GM19468 (cell line): ENCODE results near the gene FAM107A.

Experiments used
- ATAC-seq: cut with Tn5 transposase; IDR thresholded peaks from one replicate; pipeline ENCODE4 v1.9.1; 2021; ENCODE audit warnings: mild to moderate bottlenecking, moderate library complexity, moderate number of reproducible peaks; ENCODE audit not compliant: unreplicated experiment; ENCODE audit errors: extremely low read depth

FAM107A gene

GRCh38 chr3:58569287-58570001, 7.7 kb downstream of the FAM107A start:
- ATAC-seq = no peak

GRCh38 chr3:58568572-58569286, 8.5 kb downstream of the FAM107A start:
- no peak for ATAC-seq

DNA sequence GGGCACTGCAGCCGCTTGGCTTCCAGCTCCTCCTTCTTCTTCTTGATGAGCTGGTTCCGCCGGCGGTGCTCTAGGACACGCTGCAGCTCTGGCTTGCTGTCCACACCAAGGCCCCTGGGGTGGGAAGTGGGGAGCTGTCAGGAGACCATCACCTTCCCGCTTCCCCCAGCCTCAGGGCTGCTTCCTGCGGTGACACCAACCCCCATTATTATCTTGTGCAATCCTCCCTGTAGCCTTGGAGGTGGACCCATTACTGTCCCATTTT, 10.0 kb downstream of the FAM107A start:
- ATAC-seq = no peak

DNA sequence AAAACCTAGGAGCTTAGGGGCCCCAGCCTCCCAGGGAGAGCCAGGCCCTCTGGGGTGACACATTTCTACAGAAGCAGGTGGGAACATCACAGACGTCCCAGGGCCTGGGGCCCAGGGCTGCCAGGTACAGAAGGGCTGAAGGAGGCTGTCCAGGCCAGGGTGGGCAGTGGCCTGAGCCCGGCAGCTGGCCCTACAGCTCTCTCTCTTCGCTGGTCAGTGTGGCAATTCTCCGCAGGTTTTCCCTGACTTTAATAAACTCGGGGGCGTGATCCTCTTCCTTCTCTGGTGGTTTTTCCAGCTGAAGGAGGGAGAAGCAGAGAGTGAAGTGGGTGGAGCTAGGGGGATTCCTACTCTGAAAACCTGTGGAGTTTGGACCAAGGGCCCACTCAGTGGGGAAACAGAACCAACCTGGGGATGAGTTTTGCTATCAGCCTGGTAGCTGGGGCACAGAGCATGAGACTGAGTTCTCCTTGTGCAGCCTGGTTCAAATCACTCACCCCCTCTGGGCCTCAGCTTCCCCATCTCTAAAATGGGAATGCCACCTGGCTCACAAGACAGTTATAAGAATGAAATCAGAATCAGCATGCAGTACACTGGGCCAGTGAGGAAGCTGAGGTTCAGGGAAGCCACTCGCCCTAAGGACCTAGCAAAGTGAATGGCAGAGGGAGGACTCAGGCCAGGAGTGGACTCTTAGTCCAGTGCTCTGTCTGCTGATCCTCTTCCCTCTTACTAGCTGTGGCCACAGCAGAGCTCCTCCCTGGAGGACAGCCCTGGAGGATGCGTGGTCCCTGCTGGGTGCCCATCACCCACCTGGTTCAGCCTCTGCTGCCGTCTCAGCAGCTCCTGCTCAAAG, 10.6 kb downstream of the FAM107A start:
- no peak for ATAC-seq

DNA sequence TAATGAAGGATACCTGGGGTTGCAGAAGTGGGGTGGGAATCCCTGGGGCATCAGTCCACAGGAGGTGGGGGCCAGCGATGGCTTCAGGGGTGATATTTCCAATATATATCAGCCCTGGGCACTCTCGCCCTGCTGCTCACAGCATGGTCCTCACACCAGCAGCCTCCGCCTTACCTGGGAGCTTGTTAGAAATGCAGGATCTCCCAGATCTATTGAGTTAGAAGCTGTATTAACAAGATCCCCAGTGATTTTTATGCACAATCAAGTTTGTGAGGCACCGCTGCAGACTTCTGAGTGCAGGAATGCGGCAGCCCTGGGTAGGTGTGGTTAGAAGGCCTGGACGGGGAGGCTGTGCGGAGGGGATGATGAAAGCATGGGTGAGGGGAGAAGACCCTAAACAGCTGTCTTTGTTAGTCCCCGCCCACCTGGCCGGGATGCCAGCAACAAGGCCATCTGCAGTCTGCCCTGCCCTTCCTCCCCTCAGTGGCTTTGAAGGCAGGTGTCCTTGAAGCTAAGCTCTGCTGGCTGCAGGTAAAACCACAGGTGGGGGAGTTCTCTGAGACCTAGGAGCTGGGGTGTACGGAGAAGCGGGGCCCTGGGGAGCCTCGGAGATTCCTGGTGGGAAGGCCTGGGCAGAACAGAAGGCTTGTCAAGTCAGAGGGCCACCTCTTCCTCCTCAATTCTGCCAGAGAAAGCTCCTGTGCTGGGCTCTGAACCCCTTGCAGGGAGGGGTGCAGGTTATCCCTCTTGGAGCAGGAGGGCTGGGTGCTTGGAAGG, 11.4 kb downstream of the FAM107A start:
- no peak for ATAC-seq

GRCh38 chr3:58564456-58565160, 12.6 kb downstream of the FAM107A start:
- no peak for ATAC-seq

DNA sequence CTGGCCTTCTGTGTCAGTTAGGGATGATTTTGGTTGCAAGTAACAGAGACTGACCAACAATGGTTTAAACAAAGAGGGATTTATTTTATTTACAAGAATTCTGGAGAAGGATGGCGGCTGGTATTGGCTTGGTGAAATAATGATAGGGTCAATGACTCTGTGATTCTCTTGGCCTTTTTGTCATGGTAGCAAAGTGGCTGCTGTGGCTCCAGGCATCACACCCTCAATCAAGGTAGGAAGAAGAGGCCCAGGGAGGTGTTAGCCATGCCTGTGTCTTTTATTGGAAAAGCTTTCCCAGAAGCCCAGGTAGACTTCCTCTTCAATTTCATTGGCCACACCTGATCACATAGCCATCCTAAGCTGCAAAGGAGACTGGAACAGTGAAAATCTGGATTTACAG, 13.1 kb downstream of the FAM107A start:
- no peak for ATAC-seq

- ATAC-seq = no peak
These were observed 13.7 kb downstream of the FAM107A start for GRCh38 chr3:58563386-58564035.

DNA sequence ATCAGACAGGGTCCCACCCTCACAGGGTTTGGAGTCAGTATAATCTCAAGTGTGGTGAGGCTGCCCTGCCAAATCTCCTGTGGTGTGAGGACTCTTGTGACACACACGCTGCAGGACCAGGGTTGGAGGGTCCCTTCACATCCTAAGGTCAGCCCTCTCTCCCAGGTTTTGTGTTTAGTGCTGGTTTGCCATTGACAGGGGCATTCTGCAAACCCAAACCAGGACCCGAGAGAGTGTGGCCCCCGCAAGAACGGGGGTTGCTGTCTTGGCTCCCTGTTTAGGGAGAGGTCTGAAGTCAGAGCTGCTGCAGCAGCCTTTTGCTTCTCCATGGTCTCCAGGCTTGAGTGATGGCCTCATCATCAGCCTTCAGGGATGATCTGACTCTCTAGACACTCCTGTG, 14.7 kb downstream of the FAM107A start:
- ATAC-seq = no peak

- no peak for ATAC-seq
These were observed 16.4 kb downstream of the FAM107A start for GRCh38 chr3:58560771-58561311.

DNA sequence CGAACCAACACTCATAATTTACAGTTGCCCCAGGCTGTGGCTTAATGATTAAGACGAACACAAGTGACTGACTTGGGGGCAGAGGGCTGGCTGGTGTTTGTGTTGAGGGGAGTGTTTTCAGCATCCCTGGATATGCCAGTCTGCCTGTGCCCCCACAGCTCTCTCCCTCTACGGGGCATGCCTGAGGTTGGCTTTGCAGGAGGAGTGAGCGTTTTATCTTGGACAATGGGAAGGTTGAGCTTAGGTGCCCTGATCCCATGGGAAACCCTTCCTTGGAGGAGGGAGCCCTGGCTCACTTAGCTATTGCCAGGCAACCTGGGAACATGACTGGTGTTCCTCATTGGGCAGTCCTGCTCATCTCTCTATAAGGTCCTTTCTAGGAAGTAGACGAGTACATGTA, 17.6 kb downstream of the FAM107A start:
- ATAC-seq = no peak

GRCh38 chr3:58557491-58557890, 19.7 kb downstream of the FAM107A start:
- no peak for ATAC-seq

GRCh38 chr3:58556761-58557221, 20.4 kb downstream of the FAM107A start:
- no peak for ATAC-seq

DNA sequence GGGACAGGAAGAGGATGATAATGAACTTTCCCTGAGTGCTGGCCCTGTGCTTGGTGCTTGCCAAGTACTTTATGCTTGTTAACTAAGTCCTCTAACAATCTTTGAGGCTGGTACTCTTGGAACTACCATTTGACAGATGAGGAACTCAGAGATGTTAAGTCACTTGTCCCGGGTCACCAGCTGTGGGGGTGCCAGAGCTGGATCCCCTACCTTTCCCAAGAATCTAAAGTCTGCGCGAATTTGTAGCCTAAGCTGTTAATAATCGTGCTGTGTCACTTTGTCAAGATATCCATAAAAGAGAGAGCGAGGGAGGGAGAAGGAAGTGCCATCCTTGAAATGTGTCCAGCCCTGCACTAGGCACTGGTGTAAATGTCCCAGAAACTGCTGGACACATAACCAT, 21.2 kb downstream of the FAM107A start:
- no peak for ATAC-seq

DNA sequence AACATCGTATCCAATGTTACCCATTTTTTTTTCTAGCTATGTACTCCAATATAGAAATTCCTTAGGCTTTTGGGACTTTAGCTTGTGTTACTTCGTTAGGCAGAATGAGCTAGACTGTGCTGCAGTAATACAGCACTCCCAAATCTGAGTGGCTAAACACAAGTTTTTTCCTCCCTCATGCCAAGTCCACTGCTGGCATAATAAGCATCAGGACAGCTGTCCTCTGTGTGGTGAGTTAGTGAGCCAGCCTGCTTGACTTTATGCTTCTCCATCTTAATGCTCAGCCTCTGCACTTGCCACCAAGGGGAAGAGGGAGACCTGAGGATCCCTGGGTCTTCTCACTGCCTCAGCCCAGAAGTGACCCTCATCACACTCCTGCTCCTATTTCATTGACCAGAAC, 22.0 kb downstream of the FAM107A start:
- ATAC-seq = no peak

DNA sequence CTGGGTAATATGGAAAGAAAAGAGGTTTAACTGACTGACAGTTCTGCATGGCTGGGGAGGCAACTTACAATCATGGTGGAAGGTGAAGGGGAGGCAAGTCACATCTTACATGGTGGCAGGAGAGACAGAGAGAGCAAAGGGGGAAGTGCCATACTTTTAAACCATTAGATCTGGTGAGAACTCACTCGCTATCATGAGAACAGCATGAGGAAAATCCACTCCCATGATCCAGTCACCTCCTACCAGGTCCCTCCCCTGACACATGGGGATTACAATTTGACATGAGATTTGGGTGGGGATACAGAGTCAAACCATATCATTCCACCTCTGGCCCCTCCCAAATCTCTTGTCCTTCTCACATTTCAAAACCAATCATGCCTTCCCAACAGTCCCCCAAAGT, 24.2 kb downstream of the FAM107A start:
- no peak for ATAC-seq

DNA sequence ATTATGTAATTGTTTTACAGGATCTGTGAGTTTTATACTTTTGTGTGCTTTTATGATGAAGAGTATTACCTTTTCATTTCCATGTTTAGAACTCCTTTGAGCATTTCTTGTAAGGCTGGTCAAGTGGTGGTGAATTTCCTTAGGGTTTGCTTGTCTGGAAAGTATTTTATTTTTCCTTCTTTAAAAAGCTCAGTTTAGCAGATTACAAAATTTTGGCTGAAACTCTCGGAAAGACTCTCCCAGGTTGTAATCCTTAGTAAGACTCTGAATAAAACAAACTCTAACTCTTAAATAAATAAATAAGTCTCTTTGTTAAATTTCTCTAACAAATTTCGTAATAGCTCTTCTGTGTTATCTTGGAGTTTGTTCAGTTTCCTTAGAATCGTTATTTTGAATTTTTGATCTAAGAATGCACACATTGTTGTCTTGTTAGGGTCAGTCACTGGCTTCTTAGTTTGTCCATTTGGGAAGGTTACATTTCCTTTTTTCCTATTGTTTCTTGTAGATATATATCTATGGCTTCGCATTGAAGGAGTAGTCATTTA, 25.5 kb downstream of the FAM107A start:
- no peak for ATAC-seq

DNA sequence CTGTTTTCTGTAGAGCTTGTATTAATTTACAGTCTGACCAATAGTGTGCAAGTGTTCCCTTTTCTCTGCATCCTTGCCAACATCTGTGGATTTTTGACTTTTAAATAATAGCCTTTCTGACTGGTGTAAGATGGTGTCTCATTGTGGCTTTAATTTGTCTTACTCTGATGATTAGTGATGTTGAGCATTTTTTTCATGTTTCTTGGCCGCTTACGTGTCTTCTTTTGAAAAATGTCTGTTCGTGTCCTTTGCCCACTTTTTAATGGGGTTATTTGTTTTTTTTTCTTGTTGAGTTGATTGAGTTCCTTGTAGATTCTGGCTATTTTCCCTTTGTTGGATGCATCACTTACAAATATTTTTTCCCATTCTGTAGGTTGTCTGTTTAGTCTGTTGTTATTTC, 32.6 kb downstream of the FAM107A start:
- ATAC-seq = no peak
